ENCODE results near the gene PHACTR1. TPM values are rescaled to one million over a fixed set of nuclear protein-coding genes. Genes with fewer than 3 reads are reported as not detected.

Gene PHACTR1
- total RNA-seq, 1 donor from 2014 or later, result 14.1 TPM

GRCh38 chr6:13286181-13286580 is 569.6 kb downstream of the PHACTR1 start:
- DNase-seq (ENCODE audit: low spot score), result no peak

GRCh38 chr6:13287104-13287503 is 570.5 kb downstream of the PHACTR1 start:
- DNase-seq (ENCODE audit: low spot score), result peak; percentile 32

GRCh38 chr6:13288481-13288880 is 571.9 kb downstream of the PHACTR1 start:
- DNase-seq (ENCODE audit: low spot score), result peak; percentile 15

- DNase-seq (ENCODE audit: low spot score), result peak; percentile 18
Observed at GRCh38 chr6:13288969-13289391, 572.4 kb downstream of the PHACTR1 start.

GRCh38 chr6:13289789-13290318 is 573.3 kb downstream of the PHACTR1 start:
- peak; percentile 2 for DNase-seq (ENCODE audit: low spot score)

GRCh38 chr6:13290335-13290734 is 573.8 kb downstream of the PHACTR1 start:
- DNase-seq (ENCODE audit: low spot score), result peak; percentile 6

GRCh38 chr6:13292774-13293173 is 576.2 kb downstream of the PHACTR1 start:
- DNase-seq (ENCODE audit: low spot score), result peak; percentile 18

GRCh38 chr6:13294499-13295069 is 578.0 kb downstream of the PHACTR1 start:
- peak; percentile 13 for DNase-seq (ENCODE audit: low spot score)

- DNase-seq (ENCODE audit: low spot score), result no peak
Observed at GRCh38 chr6:13295576-13295975, 579.0 kb downstream of the PHACTR1 start.

GRCh38 chr6:13296536-13296997 is 580.0 kb downstream of the PHACTR1 start:
- DNase-seq (ENCODE audit: low spot score), result no peak

- DNase-seq (ENCODE audit: low spot score), result no peak
Observed at GRCh38 chr6:13297391-13297790, 580.8 kb downstream of the PHACTR1 start.

GRCh38 chr6:13298446-13298845 is 581.9 kb downstream of the PHACTR1 start:
- DNase-seq (ENCODE audit: low spot score), result no peak

- no peak for DNase-seq (ENCODE audit: low spot score)
Observed at GRCh38 chr6:13299403-13299821, 582.8 kb downstream of the PHACTR1 start.

GRCh38 chr6:13299918-13300317 is 583.4 kb downstream of the PHACTR1 start:
- DNase-seq (ENCODE audit: low spot score), result no peak

- DNase-seq (ENCODE audit: low spot score), result no peak
Observed at GRCh38 chr6:13300643-13301590, 584.4 kb downstream of the PHACTR1 start.

- no peak for DNase-seq (ENCODE audit: low spot score)
Observed at GRCh38 chr6:13302291-13302690, 585.7 kb downstream of the PHACTR1 start.

GRCh38 chr6:13302751-13303667 is 586.4 kb downstream of the PHACTR1 start:
- peak; percentile 56 for DNase-seq (ENCODE audit: low spot score)

GRCh38 chr6:13303668-13304017 is 587.1 kb downstream of the PHACTR1 start:
- peak; percentile 61 for DNase-seq (ENCODE audit: low spot score)

- DNase-seq (ENCODE audit: low spot score), result no peak
Observed at GRCh38 chr6:13304101-13304500, 587.5 kb downstream of the PHACTR1 start.

- DNase-seq (ENCODE audit: low spot score), result no peak
Observed at GRCh38 chr6:13304580-13305260, 588.2 kb downstream of the PHACTR1 start.

GRCh38 chr6:13305288-13305687 is 588.7 kb downstream of the PHACTR1 start:
- DNase-seq (ENCODE audit: low spot score), result no peak

Data from ureter (tissue), 1 donor.